Lower leg skin (tissue), 4 donors: ENCODE data around the gene PACRG. TPM values are rescaled to one million over a fixed set of nuclear protein-coding genes. Genes with fewer than 3 reads are reported as not detected.
A peak's percentile ranks its signal among the peaks of the same experiment; 100 is the strongest.

ENCODE experiments used
- DNase-seq, 2 donors: peaks; one replicate each; pipeline ENCODE4 v3.0.0-alpha.2; 2019; ENCODE audit warnings: low spot score in 2 of 2
- H3K4me3 ChIP-seq: fragments of 200-600 bp; sonication (generic); 2 replicates; pipeline ENCODE4 v1.5.1; 2017; ENCODE audit warnings: mild to moderate bottlenecking, low read depth; ENCODE audit not compliant: poor library complexity, severe bottlenecking
- POLR2A ChIP-seq, 2 donors: fragments of 450-650 bp; IDR thresholded peaks; one replicate each; pipeline ENCODE4 v1.6.1; 2016 to 2017; ENCODE audit warnings: antibody characterized with exemption in 2 of 2, mild to moderate bottlenecking in 1 of 2, moderate library complexity in 1 of 2
- WGBS, 2 donors: methylation state at CpG; one replicate each; pipeline ENCODE4 v1.1.5; 2018; 5-methylcytosine and 5-hydroxymethylcytosine counted together
- intact Hi-C: fragments of 100-400 bp; cut with DNase I; formaldehyde crosslinking; loops from one replicate; pipeline ENCODE4 v1.15.0; 2023; ENCODE audit warnings: low total_unique reads
- total RNA-seq, 4 donors: library from RNA; depleted of rRNA; stranded (reverse); fragments of >200 nt; gene quantifications; one replicate each; pipeline ENCODE4 v1.1.0, GENCODE V29; 2016
- TF ChIP-seq, protein P1 (sequence below), 3 donors: fragments of 450-650 bp; IDR thresholded peaks; one replicate each; pipeline ENCODE4 v1.5.1; 2016; ENCODE audit warnings: antibody characterized with exemption in 3 of 3, mild to moderate bottlenecking in 3 of 3, moderate library complexity in 2 of 3

Gene PACRG
- total RNA-seq, 4 donors from 2014 or later, result 0.38 to 3.9 (median 3.4) TPM; not detected in 1

DNA sequence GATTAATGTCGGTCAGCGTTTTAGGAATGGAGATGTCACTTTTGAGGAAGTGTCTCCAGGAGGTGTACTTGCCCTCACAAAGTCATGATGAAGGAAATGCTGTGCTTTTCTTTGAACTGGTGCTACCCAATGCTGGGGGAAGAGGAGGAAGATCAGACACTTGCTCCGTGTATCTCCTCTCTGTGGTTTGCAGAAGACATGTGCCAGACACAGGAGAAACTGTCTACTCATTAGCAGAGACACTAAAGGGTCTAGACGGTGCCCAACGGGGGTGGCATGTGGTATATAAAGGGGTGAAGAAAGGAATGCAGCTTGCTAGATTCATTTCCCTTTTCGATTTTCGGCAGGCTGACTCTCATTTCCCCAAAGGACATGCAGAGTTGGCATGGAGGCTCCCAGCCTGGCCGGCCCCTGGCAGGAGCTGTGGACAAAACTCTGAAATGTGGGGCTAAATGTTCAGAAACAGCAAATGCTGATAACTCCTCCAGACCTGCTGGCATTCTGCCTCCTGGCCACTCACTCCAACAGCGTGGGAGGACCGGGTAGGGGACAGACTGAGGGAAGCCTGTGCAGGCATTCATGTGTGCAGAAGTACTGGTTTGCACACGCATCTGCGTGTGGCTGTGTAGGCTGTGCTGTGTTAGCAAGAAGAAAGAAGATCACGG is 627.1 kb downstream of the PACRG start:
- 40 to 60% methylated on average over 13 of the region's 13 CpGs for WGBS, 2 donors
- intact Hi-C loops, result no loop called here
- no peak for DNase-seq
- no peak for TF ChIP-seq POLR2A (IDR thresholded peaks at IDR 0.05)
- TF ChIP-seq, protein P1, sequence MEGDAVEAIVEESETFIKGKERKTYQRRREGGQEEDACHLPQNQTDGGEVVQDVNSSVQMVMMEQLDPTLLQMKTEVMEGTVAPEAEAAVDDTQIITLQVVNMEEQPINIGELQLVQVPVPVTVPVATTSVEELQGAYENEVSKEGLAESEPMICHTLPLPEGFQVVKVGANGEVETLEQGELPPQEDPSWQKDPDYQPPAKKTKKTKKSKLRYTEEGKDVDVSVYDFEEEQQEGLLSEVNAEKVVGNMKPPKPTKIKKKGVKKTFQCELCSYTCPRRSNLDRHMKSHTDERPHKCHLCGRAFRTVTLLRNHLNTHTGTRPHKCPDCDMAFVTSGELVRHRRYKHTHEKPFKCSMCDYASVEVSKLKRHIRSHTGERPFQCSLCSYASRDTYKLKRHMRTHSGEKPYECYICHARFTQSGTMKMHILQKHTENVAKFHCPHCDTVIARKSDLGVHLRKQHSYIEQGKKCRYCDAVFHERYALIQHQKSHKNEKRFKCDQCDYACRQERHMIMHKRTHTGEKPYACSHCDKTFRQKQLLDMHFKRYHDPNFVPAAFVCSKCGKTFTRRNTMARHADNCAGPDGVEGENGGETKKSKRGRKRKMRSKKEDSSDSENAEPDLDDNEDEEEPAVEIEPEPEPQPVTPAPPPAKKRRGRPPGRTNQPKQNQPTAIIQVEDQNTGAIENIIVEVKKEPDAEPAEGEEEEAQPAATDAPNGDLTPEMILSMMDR (IDR thresholded peaks at IDR 0.05), result no peak
- H3K4me3 ChIP-seq, result no peak overlapping the region

DNA sequence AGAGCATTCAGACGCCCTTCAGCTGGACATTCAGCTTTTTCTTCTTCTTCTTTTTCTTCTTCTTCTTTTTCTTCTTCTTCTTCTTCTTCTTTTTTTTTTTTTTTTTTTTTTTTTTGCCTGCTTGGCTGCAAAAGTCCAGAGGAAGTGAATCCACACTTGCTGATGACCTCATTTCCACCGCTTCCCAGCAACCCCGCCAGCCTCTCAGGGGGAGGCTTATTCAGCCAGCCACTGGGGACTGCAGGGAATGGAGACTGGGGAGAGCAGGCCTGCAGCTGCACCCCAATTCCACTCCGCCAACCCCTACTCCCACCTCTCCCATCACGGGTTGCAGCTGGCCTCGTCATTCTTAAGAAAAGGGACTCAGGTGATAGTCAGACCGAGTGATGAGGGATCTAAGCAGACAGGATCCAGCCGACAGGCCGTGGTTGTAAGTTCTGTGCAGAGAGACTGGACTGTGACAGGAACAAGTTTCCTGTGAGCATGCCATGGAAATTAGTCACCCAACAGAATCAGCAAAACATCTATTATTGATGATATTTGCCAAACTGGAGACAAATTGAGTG is 627.7 kb downstream of the PACRG start:
- no peak for TF ChIP-seq POLR2A (IDR thresholded peaks at IDR 0.05)
- TF ChIP-seq, protein P1 (IDR thresholded peaks at IDR 0.05), result no peak
- 58 to 60% methylated on average over 9 of the region's 9 CpGs for WGBS, 2 donors
- no peak overlapping the region for H3K4me3 ChIP-seq
- DNase-seq, result peak in 1 of 2 donors; percentile 37
- intact Hi-C loops, result no loop called here

DNA sequence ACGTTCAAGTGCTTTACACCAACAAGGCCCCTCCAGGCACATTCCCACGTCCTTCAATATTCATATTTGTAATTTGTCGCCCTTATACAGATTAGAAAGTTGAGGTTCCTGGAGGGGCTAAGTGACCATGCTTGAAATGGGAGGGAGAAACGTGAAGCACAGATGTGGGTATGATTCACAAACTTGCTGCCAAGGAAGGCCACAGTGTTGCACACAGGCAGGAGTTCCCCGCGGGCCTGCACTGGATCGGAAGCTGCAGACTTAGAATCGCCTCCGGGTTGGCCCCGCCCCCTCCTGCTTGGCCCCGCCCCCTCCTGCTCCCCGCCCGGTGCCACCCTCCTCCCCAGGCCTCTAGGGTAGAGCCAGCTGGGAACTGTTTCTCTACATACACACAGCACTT is 628.5 kb downstream of the PACRG start:
- 20% methylated on average over 12 of the region's 13 CpGs for WGBS, 2 donors
- intact Hi-C loops, result no loop called here
- peak in 1 of 2 donors; percentile 53 for DNase-seq
- no peak overlapping the region for H3K4me3 ChIP-seq
- no peak for TF ChIP-seq POLR2A (IDR thresholded peaks at IDR 0.05)
- TF ChIP-seq, protein P1 (IDR thresholded peaks at IDR 0.05), result no peak

DNA sequence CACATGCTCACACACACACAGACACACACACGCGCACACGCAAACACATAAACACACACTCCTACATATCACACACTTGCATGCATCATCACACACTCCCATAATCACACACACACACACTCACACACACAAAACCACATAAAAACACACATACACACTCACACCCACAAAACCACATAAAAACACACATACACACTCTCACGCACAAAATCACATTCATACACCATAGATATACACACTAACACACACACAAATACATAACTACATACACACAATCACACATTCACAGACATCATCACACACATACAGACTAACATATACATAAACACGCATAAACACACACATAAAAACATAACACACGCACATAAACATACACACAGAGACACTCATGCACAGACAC is 629.0 kb downstream of the PACRG start:
- intact Hi-C loops, result no loop called here
- 92 to 96% methylated on average over 6 of the region's 6 CpGs for WGBS, 2 donors
- no peak overlapping the region for H3K4me3 ChIP-seq
- no peak for DNase-seq
- TF ChIP-seq, protein P1 (IDR thresholded peaks at IDR 0.05), result peak in 1 of 3 donors; percentile 56
- TF ChIP-seq POLR2A (IDR thresholded peaks at IDR 0.05), result no peak

DNA sequence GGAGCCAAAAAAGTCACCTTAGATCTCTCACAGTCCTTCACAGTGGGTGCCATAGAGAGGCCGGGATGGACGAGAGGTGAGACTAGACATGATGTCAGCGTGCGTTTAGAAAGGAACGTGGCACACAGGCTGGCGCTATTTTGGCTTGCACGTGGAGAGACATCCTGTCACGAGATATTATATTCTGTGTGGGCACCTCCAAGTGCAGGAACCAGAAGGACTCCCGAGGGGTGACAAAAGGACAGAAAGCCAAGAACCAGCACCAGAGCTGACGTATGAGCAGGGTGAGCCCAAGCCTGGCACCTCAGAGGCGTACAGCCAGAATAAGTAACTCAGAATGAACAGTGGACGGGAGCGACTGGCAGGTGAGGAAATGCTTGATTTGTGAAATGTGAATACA is 636.9 kb downstream of the PACRG start:
- no peak overlapping the region for H3K4me3 ChIP-seq
- intact Hi-C loops, result no loop called here
- no peak for DNase-seq
- WGBS, 2 donors, result 95 to 96% methylated on average over 13 of the region's 13 CpGs
- TF ChIP-seq, protein P1 (IDR thresholded peaks at IDR 0.05), result no peak
- no peak for TF ChIP-seq POLR2A (IDR thresholded peaks at IDR 0.05)

Other genes with a start within 250 kb of the PACRG start
- 10 to 100 TPM in 2 of 4 donors, 1 to 10 TPM in 2; 6.3 to 11.9 (median 9.5) TPM for gene PRKN, start 208 bp upstream of the PACRG start, total RNA-seq